Epithelial cell of esophagus (primary cell): ENCODE results near the gene PARP14.
"Not testable (repeated sequence)": the region's sequence is repeated elsewhere in the genome, so short reads cannot be mapped to it uniquely, and the experiment has no call there.

Experiments
- DNase-seq: peaks from one replicate; pipeline ENCODE4 v3.0.0; 2010; ENCODE audit warnings: low read depth
- H3K4me3 ChIP-seq: 2 replicates; pipeline ENCODE4 v1.5.1; 2011; ENCODE audit warnings: mild to moderate bottlenecking, low read length, control low read depth
- TF ChIP-seq, protein P1 (sequence below): IDR thresholded peaks from 2 replicates; pipeline ENCODE4 v1.5.1; 2011; ENCODE audit warnings: low read depth, mild to moderate bottlenecking, low read length, control low read depth, inconsistent platforms; ENCODE audit not compliant: insufficient read depth; ENCODE audit errors: missing control alignments

PARP14 gene

GRCh38 chr3:122679085-122679881 is 1.4 kb upstream of the PARP14 start:
- TF ChIP-seq, protein P1, sequence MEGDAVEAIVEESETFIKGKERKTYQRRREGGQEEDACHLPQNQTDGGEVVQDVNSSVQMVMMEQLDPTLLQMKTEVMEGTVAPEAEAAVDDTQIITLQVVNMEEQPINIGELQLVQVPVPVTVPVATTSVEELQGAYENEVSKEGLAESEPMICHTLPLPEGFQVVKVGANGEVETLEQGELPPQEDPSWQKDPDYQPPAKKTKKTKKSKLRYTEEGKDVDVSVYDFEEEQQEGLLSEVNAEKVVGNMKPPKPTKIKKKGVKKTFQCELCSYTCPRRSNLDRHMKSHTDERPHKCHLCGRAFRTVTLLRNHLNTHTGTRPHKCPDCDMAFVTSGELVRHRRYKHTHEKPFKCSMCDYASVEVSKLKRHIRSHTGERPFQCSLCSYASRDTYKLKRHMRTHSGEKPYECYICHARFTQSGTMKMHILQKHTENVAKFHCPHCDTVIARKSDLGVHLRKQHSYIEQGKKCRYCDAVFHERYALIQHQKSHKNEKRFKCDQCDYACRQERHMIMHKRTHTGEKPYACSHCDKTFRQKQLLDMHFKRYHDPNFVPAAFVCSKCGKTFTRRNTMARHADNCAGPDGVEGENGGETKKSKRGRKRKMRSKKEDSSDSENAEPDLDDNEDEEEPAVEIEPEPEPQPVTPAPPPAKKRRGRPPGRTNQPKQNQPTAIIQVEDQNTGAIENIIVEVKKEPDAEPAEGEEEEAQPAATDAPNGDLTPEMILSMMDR: peak; percentile 81
- peak; percentile 79 for DNase-seq
- H3K4me3 ChIP-seq: no peak overlapping the region

DNA sequence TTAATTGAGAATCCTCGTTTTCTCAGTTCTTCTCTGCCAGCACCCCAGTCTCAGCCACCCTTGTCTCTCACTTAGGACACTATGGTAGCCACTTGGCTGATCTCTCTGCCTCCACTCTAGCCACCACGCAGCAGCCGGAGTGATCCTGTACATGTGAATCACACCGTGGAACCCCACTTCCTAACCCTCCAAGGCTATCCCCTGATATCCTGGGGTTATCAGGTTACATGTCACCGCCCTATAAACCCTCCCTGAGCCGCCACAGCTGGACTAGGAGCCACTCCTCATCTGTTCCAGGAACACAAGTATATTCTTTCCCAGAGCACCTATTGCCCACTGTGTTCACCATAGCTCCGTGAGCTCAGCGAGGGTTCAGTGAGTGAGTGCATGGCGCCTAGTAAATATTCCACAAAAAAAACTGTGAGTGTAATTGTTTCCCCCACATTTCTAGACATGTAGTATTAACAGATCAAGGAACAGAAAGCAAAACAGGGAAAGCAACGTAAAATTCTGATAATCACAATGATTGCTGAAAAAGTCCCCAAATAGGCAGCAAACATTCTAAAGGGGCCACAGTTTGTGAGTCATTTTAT is 661 bp upstream of the PARP14 start:
- DNase-seq: no peak
- TF ChIP-seq, protein P1: no peak
- H3K4me3 ChIP-seq: peak overlapping the region; percentile 73

GRCh38 chr3:122681284-122681973 is 790 bp downstream of the PARP14 start:
- TF ChIP-seq, protein P1: no peak
- DNase-seq: no peak
- peak overlapping the region; percentile 73 for H3K4me3 ChIP-seq

DNA sequence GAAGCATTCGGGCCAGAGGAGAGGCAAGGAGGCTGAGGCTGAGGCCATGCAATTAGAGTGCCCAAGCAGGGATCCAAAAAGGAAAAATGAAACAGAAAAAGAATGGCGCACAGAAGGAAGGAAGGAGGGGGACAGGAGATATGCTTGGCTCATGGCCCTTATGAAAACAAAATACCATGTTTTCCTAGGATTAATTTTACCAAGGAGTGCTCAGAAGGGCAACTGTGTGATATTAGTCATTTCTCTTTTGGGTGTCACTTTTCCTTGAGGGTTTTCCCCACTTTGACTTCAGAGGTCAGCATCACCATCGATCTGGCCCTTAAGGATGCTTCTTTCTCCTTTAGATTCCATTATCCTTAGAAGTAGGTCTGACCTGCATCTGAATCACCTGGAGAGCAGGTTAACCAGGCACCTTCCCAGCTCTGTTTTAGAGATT is 1.4 kb downstream of the PARP14 start:
- H3K4me3 ChIP-seq: peak overlapping the region; percentile 73
- TF ChIP-seq, protein P1: no peak
- peak; percentile 12 for DNase-seq

- not testable (repeated sequence) for H3K4me3 ChIP-seq, DNase-seq
Measured at GRCh38 chr3:122682778-122683411, 2.3 kb downstream of the PARP14 start.

- DNase-seq: no peak
- H3K4me3 ChIP-seq: no peak overlapping the region
- TF ChIP-seq, protein P1: no peak
Measured at GRCh38 chr3:122687298-122687697, 6.7 kb downstream of the PARP14 start.

DNA sequence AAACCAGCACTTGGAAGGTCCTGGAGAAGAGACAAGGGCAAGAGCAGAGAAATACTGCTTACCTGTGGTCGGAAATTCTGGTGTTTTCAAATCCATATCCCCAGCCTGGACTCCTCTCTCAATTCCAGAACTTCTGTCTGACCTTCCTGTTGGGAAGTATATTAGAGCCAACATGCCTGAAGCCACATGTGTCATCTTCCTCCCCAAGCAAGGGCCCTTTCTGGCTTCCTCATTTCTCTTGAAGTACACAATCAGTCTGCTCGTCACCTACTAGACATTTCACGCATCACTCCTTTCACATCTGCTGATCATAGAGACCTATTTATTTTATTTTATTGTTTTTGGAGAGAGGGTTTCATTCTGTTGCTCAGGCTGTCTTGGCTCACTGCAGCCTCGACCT is 8.4 kb downstream of the PARP14 start:
- no peak overlapping the region for H3K4me3 ChIP-seq
- TF ChIP-seq, protein P1: no peak

More for the DNA sequence above, 8.4 kb downstream of the PARP14 start:
- peak; percentile 90 for DNase-seq
